Activated CD4-positive, alpha-beta T cell treated with anti-CD3 and anti-CD28 coated beads, Interleukin-2, amount 50 U/mL, for 24 hours (primary cell): Measurements from ENCODE around the gene C11orf21.

Experiments
- DNase-seq, 2 donors: peaks; one replicate each; pipeline ENCODE4 v3.0.0-alpha.2; 2020; ENCODE audit warnings: low read depth in 1 of 2, low spot score in 1 of 2

C11orf21 gene

GRCh38 chr11:2321311-2321683, 19.6 kb upstream of the C11orf21 start:
- no peak for DNase-seq

GRCh38 chr11:2320568-2321310, 19.0 kb upstream of the C11orf21 start:
- no peak for DNase-seq

- no peak for DNase-seq
These were observed 18.2 kb upstream of the C11orf21 start for GRCh38 chr11:2319791-2320472.

GRCh38 chr11:2318707-2319106, 17.0 kb upstream of the C11orf21 start:
- no peak for DNase-seq

GRCh38 chr11:2318123-2318522, 16.4 kb upstream of the C11orf21 start:
- DNase-seq: no peak

GRCh38 chr11:2317354-2318050, 15.8 kb upstream of the C11orf21 start:
- no peak for DNase-seq

GRCh38 chr11:2316963-2317244, 15.2 kb upstream of the C11orf21 start:
- no peak for DNase-seq

- no peak for DNase-seq
These were observed 14.6 kb upstream of the C11orf21 start for GRCh38 chr11:2316169-2316962.

- DNase-seq: no peak
These were observed 13.9 kb upstream of the C11orf21 start for GRCh38 chr11:2315395-2316168.

- DNase-seq: no peak
These were observed 13.0 kb upstream of the C11orf21 start for GRCh38 chr11:2314525-2315394.

- DNase-seq: no peak
These were observed 12.4 kb upstream of the C11orf21 start for GRCh38 chr11:2314136-2314524.

- no peak for DNase-seq
These were observed 11.6 kb upstream of the C11orf21 start for GRCh38 chr11:2313051-2313951.

- no peak for DNase-seq
These were observed 10.7 kb upstream of the C11orf21 start for GRCh38 chr11:2312232-2313042.

GRCh38 chr11:2311353-2312133, 9.8 kb upstream of the C11orf21 start:
- no peak for DNase-seq

GRCh38 chr11:2310786-2311352, 9.2 kb upstream of the C11orf21 start:
- DNase-seq: no peak

GRCh38 chr11:2310073-2310785, 8.5 kb upstream of the C11orf21 start:
- DNase-seq: no peak
